DMS79 (cell line): ENCODE data around the gene HDAC4.

Experiments used
- DNase-seq: peaks from one replicate; lab custom pipeline; 2025; lab: John Stamatoyannopoulos, UW

HDAC4 gene

DNA sequence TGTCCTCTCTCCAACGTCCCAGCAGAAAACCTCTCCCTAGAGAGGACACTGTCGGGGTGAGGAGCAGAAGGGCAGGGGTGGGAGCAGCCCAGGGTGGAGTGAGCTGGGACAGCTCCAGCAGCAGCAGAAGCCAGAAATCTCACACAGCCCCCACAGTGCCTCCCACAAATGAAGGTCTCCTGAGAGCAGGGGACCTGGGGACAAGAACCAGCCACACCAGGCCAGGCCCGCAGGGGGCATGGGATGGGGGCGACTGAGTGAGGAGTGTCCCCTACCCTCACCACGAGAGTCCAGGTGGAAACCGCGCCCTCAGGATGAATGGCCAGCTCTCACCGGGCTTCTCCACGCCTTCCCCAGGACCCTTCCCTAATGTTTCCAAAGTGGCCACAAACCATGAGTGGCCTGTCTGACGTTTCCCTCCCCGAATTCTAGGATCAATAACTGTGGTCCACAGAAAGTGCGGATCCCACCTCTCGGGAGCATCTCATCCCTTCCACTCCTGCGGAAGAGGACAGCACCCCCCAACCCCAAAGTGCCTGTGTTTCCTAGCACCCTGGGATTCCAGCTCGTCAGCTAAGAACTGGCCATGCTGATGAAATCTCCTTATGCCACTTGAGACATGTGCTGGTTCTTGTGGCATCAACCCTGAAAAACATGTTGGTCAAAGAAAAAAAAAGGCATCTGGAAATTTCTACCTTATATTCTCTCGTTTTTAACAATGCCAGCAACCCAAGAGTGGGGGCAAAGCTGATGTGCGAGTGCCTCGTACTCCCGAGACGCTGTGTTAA, 121.1 kb downstream of the HDAC4 start:
- no peak for DNase-seq

DNA sequence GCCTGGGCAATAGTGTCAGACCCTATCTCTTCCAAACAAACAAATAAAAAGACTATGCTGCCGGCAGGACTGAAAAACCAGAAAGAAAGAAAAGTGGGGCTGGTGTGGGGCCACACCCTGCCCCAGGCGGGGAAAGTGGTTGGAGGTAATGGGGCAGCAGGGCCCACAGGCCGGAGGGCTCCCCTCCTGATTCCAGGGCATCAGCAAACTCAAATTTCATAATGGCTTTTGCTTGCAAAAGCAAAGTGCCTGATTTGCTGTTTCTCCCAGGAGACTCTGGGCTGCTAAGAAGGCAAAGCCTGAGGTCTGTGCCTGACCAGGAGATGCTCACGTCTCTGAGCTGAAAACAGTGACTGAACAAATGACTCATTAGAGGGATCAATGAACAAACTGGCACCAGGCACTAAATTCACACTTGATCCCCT, 121.9 kb downstream of the HDAC4 start:
- DNase-seq = no peak

DNA sequence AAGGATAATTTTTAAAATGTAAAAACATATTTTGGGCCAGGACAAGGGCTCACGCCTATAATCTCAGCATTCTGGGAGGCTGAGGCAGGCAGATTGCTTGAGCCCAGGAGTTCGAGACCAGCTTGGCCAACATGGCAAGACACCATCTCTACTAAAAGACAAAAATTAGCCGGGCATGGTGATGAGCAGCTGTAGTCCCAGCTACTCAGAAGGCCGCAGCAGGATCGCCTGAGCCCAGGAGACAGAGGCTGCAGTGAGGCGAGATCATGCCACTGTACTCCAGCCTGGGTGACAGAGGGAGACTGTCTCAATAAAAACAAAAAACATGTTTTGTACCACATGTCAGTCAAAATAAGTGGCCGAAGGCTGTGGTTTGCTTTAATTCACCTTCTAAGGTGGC, 122.5 kb downstream of the HDAC4 start:
- no peak for DNase-seq

DNA sequence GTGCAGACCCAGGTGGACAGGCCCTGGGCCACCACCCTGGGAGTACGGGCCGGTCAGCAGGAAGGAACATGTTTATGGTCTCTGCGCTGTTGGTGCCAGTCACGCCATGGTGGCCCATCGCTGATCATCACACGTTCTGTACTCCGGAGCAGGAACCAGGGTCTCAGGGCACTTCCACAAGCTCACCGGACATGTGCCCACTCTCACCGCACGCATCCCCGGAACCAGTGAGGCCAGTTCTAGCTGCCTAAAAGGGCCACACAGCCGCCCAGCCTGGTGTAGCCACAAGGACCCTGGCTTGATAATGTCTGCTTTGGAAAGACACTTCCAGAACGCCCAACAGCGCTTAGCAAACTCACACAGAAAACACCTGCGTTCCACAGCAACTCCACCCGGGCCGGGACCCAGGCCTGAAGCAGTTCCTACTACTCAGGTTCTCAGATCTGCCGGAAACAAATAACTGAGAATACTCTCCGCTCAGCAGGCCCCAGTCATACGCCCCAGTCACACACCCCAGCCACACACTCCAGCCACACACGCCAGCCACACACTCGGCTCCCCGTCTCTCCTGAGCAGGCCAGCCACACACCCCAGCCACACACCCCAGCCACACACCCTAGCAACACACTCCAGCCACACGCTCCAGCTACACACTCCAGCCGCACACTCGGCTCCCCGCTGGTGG, 123.3 kb downstream of the HDAC4 start:
- DNase-seq = no peak

DNA sequence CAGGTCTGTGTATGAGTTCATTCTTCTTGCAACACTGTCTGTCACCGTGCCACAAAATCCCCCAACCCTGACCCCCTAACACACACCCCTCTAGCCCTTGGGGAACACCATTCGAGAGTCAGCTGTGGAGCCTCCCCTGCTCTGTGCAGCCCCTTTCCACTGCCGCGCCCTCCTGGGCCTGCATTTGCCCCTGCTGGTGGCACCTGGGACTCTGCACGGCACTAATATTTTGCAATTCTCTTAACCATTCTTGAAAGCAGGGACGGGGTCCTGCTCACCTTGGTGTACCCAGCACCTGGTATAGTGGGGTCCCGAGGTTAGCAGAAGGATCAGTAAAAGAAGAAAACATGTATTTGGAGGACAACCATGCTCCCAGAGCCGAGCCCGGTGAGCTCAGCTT, 124.0 kb downstream of the HDAC4 start:
- no peak for DNase-seq

DNA sequence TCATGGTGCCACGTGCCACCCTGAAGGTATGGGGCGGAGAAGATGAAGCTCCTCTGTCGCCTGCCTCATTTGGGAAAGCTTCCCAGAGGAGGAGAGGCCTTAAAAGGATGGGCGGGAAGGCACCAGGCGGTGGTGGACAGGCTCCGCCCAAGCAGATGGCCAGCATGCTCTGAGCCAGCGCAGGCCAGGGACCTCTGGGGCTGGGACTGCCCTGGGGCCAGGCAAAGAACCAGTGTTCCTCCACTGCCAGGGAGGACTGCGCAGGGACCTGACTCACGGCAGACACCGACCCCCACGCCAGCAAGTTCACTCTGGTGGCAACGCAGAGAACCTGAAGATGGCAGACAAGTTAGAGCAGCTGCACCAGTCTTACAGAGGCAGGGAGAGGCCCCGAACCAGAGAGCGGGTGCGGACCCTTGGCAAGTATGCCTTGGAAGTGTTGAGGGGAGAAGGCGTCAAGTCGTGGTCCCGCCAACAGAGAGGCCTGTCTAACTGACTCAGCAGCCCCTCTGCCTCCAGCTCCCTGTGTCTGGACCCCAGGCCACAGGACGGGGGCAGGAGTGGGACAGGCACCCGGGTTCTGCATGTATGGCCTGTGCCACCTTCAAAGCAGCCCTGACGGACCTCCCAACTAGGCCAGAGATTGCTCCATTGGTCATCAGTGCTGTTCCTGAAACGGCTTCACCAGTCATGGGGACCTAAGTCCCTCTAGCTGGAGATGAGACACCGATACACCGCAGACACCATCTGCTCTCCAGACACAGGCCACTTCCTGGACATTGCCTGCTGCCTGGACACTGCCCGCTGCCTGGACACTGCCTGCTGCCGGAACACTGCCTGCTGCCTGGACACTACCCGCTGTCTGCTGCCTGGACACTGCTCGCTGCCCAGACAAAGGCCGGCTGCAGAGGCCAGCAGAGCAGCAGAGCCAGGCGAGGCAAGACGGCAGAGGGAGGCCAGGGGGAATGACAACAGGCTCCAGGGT, 124.7 kb downstream of the HDAC4 start:
- no peak for DNase-seq

DNA sequence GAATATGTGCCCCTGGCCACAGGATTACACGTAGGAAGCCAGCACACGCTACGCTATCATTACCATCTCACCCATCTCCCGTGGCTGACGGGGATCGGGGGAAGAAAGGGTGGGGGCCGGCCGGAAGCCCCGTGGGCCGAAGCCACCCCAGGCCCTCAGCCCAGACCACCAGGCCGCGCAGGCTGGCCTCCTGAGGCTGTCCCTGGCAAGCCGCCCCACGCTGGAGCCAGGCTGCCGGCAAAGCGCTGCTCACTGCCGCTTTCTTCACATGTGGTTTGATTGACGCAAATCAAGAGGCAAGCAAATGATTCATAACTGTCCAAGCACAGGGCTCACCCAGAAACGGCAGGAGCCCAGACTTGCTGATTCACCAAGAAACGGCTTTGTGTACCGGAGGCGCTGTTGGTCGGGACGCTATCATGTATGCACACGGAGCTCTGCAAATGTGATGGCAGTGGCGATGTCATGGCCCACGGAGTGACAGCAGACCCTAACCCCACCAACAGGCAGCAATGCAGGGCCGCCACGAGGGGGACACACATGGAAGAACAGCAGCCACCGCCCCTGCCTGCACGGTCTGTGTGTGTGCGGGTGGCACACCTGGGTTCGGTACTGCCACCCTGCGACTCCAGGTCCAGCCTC, 125.7 kb downstream of the HDAC4 start:
- DNase-seq = no peak

DNA sequence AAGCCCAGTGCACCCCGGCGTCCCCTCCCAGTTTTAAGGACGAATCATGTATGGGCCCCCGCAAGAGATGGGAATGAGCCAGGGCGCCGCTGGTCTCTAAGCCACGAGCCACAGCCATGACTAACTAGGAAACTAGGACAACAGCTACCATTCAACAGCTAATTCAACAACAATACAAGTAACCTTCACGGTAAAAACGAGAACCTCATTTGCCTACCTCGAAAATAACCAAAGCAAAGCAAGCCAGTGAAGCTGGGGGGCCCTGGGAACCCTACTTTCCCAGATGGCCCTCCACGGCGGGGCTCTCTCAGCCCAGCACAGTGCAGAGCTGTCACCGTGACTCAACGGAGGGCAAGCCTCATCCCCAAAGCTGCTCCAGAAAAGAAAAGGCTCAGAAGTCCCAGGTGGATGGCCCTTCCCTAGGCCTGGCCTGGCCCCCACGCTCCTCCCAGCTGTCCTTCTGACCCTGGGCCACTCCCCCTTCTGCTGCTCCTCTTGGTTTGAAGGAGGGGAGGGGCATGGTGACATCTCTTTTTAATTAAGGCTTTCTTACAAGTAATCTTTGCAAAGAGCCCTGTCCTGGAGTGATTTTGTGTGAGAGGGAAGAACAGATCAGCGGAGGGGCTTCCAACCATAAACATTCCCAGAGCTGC, 126.3 kb downstream of the HDAC4 start:
- no peak for DNase-seq

DNA sequence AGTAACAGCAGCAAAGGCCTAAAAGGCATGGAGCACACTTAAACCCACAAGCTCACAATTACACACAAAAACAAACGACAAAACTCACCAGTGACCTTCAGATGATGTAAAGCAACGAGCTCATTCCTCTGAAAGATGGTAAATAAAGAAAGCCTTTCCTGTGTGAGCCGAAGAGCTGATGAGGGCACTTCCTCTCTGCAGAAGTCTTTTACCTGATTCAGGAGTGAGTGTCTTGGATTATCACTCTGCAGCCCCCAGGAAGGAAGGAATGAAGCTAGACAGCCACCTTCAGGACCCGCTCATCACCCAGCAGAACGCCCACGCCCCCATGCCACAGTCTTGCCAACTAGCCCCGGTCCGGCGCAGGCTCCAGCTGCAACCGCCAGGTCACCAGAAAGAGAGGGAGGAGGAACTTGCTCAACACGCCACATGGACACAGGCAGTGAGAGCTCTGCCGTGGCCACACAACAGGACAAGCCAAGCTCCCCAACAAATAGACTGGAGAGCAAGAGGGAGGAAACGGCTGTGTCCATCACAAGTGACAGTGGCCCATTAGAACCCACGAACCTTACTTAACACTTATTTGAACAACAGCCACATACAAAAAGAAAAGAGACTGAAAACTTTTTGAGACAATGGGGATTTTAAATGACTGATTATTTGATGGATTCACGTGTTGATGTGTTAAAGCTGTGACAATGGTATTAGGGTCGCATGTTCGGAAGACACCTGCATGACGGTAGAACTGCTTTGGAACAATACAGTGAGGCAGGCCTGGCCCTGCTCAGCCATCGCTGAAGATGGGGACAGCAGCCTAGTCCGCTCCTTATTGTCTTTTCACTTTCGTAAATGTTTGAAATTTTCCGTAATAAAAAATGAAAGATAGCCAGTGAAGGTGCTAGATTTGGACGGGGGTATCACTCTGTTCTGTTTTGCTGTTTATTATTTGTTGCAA, 127.3 kb downstream of the HDAC4 start:
- DNase-seq = no peak

DNA sequence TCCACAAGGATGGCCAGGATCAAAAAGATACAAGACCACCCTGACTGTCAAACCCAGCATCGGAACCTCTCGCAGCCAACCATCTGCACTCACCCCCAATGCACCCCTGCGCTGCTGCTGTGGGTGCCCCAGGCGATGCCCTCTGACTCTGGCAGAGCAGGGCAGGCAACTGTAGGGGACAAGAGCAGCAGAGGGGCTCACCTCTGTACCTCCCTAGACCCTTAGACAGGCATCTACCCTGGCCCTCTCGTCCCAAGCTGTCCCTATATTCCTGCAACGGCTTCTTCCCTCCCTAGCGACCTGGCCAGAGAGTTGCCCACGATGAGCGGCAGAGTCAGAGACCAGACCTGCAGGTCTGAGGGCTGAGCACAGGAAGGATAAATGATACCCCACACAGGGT, 128.2 kb downstream of the HDAC4 start:
- DNase-seq = no peak

DNA sequence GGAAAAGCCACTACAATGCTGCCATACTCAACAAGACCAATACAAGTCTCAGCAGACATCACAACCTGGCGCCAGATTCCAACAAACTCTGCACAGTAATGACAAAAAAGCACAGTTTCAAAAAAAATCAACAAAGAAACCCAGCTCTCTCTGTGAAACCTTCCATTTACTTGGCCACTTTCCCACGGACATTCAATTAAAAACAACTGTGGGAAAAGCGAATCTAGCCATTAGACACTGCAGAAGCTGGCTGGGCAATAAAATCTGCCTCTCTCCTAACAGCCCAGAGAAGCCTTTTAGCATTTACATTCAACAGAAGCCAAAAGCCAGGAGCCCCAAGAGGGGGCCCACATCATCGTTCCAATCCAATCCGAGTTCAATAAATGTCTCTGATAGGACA, 128.9 kb downstream of the HDAC4 start:
- DNase-seq = no peak

DNA sequence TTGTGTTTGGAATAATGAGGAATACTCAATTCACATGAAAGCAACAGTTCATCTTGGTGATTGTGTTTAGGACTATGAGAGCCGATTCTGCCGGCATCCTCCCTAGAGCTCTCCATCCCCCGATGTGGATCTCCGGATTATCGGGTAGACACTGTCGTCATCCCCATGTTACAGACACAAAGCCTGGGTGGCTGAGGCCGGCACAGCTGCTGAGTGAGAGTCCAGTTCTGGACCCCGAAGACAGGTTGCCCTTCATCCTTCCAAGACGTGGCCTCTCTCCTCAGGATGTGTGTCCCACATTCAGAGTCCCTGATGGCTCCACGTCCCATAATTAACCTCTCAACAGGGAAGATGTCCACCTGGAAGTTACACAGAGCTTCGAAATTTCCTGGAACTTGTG, 129.3 kb downstream of the HDAC4 start:
- no peak for DNase-seq

DNA sequence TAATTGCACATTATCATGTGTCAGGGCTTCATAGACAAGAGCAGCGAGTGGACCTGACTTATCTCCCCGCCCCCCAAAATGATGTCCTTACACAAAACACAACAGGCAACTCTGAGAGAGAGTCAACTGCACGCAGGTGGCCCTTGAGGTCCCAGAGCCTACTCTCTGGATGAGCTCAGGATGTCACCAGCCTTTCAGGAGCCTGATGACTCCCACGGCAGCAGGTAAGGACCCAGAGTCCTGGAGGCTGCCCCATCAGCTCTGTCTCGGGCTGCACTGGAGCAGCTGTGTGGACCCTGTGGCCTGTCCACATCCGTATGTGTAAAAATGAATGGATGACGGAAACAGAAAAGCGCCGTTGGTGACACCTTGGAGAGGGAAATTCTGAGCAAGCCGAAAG, 130.9 kb downstream of the HDAC4 start:
- no peak for DNase-seq

DNA sequence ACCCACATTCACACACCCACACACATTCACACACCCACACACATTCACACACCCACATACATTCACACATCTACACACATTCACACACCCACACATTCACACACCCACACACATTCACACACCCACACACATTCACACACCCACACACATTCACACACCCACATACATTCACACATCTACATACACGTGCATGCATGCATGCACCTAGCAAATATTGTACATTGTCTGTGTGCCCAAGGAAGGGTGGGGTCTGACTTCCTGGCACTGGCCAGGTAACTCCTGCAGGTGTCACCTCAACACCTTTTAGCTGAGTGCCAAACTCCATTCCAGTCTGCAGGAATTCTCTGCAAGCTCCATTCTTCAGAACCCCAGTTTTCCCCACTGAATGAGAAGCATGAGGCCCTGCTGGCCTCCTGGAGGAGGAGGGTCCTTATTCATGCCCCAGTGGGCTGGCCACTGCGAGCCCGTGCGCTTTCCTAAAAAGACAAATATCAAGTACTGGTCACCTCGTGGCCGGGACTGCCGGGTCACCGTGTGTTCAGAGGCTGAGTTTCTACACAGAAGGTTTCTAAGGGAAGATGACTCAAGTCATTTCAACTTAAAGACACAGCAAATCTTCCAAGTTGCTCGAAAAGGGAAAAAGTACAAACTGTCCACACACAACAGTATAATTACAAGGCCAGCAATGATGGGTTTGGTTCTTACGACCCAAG, 131.5 kb downstream of the HDAC4 start:
- DNase-seq = no peak

DNA sequence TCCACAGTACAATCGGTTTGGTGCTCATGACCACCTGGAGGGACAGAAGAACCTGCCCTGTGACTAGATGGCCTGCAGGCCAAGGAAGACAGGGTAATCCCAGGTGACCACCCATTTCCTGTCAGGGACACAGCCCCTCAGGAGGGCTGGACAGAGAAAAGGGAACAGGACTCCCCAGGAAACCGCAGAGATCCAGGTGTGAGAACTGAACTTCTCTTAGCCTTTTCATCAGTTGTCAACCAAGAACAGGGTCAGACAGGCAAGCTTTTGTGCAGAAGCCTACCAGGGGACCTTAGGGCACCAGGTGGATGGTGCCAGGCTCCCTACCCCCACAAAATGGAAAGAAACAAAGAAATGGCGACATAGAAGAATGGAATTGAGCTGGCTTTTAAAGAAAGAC, 132.3 kb downstream of the HDAC4 start:
- no peak for DNase-seq

DNA sequence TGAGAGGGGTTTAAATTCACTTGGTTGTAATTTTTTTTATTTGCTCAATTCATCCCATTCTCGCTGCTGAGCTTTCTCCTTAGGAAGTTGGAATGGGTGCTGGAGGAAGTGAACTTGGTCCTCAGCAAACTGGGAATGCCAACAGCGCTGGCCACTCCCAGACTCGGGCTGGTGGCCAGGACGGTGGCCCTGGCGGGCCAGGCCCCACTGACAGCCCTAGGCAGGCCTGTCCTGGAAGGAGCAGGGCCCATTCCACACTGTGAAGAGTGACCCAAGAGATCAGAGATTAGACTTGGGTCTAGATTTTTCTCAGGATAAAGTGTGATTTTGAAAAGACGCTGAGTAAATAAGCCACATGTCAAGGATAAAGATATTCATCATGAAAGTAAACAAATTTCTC, 132.7 kb downstream of the HDAC4 start:
- DNase-seq = no peak

DNA sequence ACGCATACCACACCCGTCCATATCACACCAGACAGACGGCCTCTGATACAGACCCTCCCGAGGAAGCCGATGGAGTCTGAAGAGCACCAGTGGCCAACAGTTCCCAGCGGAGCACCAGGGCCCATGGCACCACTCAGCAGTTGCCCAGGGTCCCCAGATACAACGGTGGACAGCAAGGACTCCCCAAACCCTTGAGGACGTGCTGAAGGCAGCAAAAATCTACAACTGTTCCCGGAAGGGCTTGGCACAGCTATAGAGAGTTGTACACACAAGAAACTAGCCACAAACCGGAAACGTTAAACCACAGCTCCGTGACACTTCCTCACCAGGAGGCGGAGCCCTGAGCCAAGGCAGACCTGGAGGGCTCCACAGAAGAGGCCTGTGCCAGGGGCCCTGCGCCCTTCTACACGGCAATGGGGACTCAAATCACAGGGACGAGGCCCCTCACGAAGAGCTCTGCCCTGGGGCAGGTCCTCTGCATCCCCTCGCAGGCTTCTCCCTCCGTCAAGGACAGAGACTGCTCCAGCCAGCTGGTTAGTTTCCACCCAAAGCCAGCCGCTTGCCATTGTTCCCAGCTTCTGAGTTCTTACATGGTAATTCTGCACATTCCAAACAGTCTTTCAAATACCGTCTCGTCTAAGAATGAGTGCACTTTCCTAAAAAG, 133.4 kb downstream of the HDAC4 start:
- DNase-seq = no peak

DNA sequence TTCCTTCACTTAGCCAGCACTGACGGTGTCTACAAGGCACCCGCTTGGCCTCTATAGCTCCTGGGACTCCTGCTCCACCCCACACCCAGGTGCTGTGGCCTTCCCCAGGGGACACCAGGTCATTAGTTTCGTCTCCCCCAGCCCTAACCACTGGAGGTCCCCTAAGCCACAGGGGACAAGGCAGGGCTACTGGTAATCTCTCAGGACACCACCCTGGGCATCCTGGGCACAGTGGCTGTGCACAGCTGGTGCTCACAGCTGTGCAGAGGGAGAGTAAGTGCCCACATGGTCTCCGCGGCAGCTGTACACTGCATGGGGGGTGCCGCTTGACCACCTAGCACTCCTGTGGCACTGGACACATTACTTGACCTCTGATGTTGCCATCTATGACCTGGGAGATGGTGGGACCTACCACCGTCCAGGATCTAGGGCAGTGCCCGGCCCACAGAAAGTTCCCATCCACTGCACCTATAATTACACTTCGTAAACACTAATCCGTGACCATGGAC, 134.0 kb downstream of the HDAC4 start:
- DNase-seq = no peak

DNA sequence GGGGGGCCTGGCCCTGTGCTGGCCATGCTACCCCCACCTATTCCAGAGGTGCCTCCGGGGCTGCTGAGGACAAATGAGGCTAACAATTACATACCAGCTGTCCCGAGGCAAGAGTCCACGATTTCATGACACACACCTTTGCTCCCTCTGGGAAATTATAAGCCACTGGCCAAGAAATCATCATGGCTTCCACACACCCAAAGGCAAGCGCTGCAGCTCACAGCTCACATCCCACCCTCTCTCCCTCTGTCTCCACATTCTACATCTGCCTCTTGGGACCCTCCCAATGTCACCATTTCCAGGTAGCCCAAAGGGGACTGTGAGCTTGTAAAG, 134.4 kb downstream of the HDAC4 start:
- no peak for DNase-seq
